GM06990 (cell line): Measurements from ENCODE around the gene ANKLE1.

Experiments used
- DNase-seq: peaks from one replicate; pipeline ENCODE4 v3.0.0-alpha.2; 2011; ENCODE audit not compliant: insufficient read length; ENCODE audit errors: extremely low read depth
- H3K27me3 ChIP-seq: replicated peaks from 2 replicates; pipeline ENCODE4 v1.6.0; 2011; ENCODE audit warnings: low read length; ENCODE audit not compliant: control insufficient read depth, insufficient read depth
- H3K36me3 ChIP-seq: 2 replicates; pipeline ENCODE4 v1.5.1; 2011; ENCODE audit warnings: low read length; ENCODE audit not compliant: control insufficient read depth, insufficient read depth
- H3K4me3 ChIP-seq: replicated peaks from 2 replicates; pipeline ENCODE4 v1.5.1; 2011; ENCODE audit warnings: low read depth, mild to moderate bottlenecking, control low read depth, low read length
- TF ChIP-seq, protein P1 (sequence below): IDR thresholded peaks from 2 replicates; pipeline ENCODE4 v1.5.1; 2011; ENCODE audit warnings: low read length, control low read depth, mild to moderate bottlenecking, inconsistent platforms; ENCODE audit not compliant: insufficient read depth, poor library complexity, severe bottlenecking

Gene ANKLE1

DNA sequence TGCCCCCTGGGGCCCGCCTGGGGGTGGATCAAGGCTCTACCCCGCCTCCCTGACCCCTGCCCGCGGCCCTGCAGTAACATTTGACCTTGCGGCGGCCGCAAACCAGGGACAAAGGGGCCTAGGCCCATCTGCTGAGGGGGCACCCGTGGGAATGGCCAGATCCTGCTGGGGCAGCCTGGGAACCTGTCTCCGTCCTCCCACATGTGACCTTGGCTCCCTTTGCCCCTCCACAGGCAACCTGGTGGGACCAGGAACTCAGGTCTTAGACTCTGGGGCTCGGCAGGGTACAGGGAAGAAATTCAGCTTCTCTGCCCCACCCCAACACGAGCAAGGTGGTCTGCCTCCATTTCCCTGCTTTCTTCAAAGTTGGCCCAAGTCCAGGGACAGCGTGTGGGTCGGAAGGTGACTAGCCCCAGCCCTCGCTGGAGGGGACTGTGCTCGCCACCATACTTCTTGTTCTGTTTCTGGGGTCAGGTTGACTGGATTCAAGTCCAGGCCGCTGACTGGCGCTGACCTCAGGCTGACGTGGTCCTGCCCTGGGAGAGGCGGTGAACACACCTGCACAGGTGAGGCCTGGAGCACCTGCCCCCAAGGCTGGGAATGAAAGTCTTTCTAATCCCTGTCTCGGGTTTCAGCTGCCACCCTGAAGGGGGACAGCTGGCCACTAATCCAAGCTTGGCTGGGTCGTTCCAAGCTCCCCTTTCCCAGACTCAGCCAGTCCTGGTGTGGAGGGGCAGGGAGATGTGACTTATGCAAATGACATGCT is 33.5 kb upstream of the ANKLE1 start:
- no peaks in the 10 kb centered on the region for H3K36me3 ChIP-seq
- TF ChIP-seq, protein P1, sequence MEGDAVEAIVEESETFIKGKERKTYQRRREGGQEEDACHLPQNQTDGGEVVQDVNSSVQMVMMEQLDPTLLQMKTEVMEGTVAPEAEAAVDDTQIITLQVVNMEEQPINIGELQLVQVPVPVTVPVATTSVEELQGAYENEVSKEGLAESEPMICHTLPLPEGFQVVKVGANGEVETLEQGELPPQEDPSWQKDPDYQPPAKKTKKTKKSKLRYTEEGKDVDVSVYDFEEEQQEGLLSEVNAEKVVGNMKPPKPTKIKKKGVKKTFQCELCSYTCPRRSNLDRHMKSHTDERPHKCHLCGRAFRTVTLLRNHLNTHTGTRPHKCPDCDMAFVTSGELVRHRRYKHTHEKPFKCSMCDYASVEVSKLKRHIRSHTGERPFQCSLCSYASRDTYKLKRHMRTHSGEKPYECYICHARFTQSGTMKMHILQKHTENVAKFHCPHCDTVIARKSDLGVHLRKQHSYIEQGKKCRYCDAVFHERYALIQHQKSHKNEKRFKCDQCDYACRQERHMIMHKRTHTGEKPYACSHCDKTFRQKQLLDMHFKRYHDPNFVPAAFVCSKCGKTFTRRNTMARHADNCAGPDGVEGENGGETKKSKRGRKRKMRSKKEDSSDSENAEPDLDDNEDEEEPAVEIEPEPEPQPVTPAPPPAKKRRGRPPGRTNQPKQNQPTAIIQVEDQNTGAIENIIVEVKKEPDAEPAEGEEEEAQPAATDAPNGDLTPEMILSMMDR, result no peak
- no peaks in the 10 kb centered on the region for H3K27me3 ChIP-seq
- DNase-seq, result no peak
- no peak overlapping the region for H3K4me3 ChIP-seq

DNA sequence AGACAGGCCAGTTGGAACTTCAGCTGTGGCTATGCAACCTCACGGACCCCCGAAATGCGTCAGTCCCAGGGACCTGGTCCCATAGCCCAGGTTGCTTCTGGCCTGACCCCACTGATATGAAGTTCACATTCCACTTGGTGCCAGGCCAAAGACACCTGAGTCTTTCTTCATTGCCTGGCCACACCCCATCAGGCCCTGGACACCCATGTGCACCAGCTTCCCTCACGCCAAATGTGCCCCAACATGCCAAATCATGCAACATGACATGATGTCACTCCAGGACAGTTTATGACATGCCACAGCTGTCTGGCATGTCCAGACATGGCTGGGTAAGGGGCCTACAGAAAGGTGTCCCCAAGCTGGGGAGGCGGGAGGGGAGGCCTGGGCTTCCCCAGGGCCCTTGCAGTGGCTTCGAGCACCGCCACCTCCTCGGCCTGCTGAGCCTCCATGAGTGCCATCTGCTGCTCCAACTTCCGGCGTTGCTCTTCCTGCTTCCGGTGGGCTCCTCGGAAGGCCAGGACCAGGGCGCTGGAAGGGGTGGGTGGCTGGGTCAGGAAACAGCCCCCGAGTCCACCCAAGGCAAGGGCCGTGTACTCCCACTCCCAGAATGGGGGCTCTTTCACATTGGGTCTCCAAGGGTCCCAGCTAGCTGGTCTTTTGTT is 31.7 kb upstream of the ANKLE1 start:
- TF ChIP-seq, protein P1, result no peak
- no peak for DNase-seq
- Histone ChIP-seq H3K27me3 (no peaks in the 10 kb centered on the region), H3K36me3 (no peaks in the 10 kb centered on the region), H3K4me3 (no peak overlapping the region)

DNA sequence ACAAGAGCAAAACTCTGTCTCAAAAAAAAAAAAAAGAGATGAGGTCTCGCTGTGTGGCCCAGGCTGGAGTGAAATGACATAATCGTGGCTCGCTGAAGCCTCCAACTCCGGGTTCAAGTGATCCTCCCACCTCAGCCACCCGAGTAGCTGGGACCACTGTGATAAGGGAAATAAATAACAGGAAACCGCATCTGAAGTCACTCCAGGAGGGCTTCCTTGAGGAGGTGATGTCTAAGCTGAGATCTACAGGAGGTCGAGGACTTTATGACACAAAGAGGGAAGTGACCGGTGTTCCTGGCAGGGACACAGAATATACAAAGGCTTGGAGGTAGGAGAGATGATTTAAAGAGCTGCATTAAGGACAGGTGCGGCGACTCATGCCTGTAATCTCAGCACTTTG is 27.1 kb upstream of the ANKLE1 start:
- Histone ChIP-seq H3K36me3 (no peaks in the 10 kb centered on the region), H3K27me3 (no peaks in the 10 kb centered on the region), H3K4me3 (no peak overlapping the region)
- TF ChIP-seq, protein P1, result no peak
- DNase-seq, result no peak

DNA sequence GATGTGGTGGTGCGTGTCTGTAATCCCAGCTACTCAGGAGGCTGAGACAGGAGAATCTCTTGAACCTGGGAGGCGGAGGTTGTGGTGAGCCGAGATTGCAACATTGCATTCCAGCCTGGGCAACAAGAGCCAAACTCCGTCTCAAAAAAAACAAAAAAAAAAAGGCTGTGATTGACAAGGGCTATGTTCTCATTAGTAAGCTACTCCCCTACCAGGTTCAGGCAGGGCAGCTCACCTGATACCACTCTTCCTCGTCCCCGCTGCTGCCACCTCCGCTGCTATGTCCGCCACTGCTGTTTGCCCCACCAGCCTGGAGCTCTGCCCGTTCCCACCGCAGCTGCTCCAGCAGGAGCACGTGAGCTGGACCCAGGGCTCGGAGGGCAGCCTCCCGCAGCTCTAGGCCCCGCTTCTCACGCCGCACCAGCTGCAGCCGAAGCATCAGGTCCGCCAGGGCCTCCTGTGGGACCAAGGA is 26.5 kb upstream of the ANKLE1 start:
- H3K27me3 ChIP-seq, result no peaks in the 10 kb centered on the region
- H3K36me3 ChIP-seq, result no peaks in the 10 kb centered on the region
- TF ChIP-seq, protein P1, result no peak
- DNase-seq, result no peak
- no peak overlapping the region for H3K4me3 ChIP-seq

DNA sequence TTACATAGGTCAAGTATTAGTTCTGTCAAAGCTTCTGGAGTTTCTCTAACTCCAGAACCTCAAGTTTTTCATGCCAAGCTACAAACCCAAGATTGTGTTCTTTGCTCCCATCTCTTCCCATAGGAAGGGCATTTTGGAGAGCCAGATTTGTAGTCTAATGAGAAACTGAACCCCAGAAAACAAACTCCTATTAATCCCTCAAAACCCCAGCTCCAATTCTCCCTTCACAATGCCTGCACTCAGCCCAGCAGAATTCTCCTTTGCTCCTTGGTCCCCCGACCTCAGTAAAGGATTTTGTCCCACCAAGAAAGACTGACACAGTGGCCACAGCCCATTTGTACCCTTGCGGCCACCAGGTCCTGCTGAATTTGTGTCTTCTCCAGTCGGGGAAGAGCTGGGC is 25.6 kb upstream of the ANKLE1 start:
- Histone ChIP-seq H3K36me3 (no peaks in the 10 kb centered on the region), H3K27me3 (no peaks in the 10 kb centered on the region), H3K4me3 (no peak overlapping the region)
- TF ChIP-seq, protein P1, result no peak
- no peak for DNase-seq
